Measurements from ENCODE around the gene CAAP1.
"Not testable (repeated sequence)": the region's sequence is repeated elsewhere in the genome, so short reads cannot be mapped to it uniquely, and the experiment has no call there.

CAAP1 gene

GRCh38 chr9:26892251-26893029, at the start of gene CAAP1:
CAAP1 (minus strand) TSS chr9:26892802; CDS start chr9:26892715, 87 bp downstream.
- DNase-seq = peak; percentile 90

GRCh38 chr9:26940779-26941178, 48.2 kb upstream of the CAAP1 start:
- no peak for DNase-seq

GRCh38 chr9:26939955-26940711, 47.5 kb upstream of the CAAP1 start:
- no peak for DNase-seq

GRCh38 chr9:26937816-26938371, 45.3 kb upstream of the CAAP1 start:
- no peak for DNase-seq

GRCh38 chr9:26935847-26936246, 43.2 kb upstream of the CAAP1 start:
- no peak for DNase-seq

GRCh38 chr9:26928902-26929495, 36.4 kb upstream of the CAAP1 start:
- no peak for DNase-seq

GRCh38 chr9:26925609-26926008, 33.0 kb upstream of the CAAP1 start:
- DNase-seq = no peak

GRCh38 chr9:26919698-26920097, 27.1 kb upstream of the CAAP1 start:
- DNase-seq = no peak

GRCh38 chr9:26913138-26913668, 20.6 kb upstream of the CAAP1 start:
- DNase-seq = no peak

GRCh38 chr9:26904671-26905070, 12.1 kb upstream of the CAAP1 start:
- no peak for DNase-seq

GRCh38 chr9:26904070-26904469, 11.5 kb upstream of the CAAP1 start:
- no peak for DNase-seq

- no peak for DNase-seq
Observed at GRCh38 chr9:26893030-26893676, 551 bp upstream of the CAAP1 start.

GRCh38 chr9:26891726-26892125, 876 bp downstream of the CAAP1 start:
- DNase-seq = no peak

- DNase-seq = no peak
Observed at GRCh38 chr9:26888271-26888670, 4.3 kb downstream of the CAAP1 start.

- no peak for DNase-seq
Observed at GRCh38 chr9:26882154-26882553, 10.4 kb downstream of the CAAP1 start.

- DNase-seq = no peak
Observed at GRCh38 chr9:26880262-26880661, 12.3 kb downstream of the CAAP1 start.

GRCh38 chr9:26875155-26875554, 17.4 kb downstream of the CAAP1 start:
- not testable (repeated sequence) for DNase-seq

- DNase-seq = no peak
Observed at GRCh38 chr9:26870292-26870691, 22.3 kb downstream of the CAAP1 start.

- peak; percentile 3 for DNase-seq
Observed at GRCh38 chr9:26863074-26863473, 29.5 kb downstream of the CAAP1 start.

GRCh38 chr9:26856413-26857032, 36.1 kb downstream of the CAAP1 start:
- DNase-seq = peak; percentile 78

GRCh38 chr9:26850995-26851394, 41.6 kb downstream of the CAAP1 start:
- DNase-seq = no peak

- DNase-seq = peak; percentile 15
Observed at GRCh38 chr9:26833792-26834191, 58.8 kb downstream of the CAAP1 start.
